GM19025 (cell line): ENCODE results near the gene COX20.

Experiments
- ATAC-seq: cut with Tn5 transposase; IDR thresholded peaks from one replicate; pipeline ENCODE4 v1.9.1; 2021; ENCODE audit warnings: mild to moderate bottlenecking, low read depth, moderate library complexity; ENCODE audit not compliant: unreplicated experiment

The COX20 gene

DNA sequence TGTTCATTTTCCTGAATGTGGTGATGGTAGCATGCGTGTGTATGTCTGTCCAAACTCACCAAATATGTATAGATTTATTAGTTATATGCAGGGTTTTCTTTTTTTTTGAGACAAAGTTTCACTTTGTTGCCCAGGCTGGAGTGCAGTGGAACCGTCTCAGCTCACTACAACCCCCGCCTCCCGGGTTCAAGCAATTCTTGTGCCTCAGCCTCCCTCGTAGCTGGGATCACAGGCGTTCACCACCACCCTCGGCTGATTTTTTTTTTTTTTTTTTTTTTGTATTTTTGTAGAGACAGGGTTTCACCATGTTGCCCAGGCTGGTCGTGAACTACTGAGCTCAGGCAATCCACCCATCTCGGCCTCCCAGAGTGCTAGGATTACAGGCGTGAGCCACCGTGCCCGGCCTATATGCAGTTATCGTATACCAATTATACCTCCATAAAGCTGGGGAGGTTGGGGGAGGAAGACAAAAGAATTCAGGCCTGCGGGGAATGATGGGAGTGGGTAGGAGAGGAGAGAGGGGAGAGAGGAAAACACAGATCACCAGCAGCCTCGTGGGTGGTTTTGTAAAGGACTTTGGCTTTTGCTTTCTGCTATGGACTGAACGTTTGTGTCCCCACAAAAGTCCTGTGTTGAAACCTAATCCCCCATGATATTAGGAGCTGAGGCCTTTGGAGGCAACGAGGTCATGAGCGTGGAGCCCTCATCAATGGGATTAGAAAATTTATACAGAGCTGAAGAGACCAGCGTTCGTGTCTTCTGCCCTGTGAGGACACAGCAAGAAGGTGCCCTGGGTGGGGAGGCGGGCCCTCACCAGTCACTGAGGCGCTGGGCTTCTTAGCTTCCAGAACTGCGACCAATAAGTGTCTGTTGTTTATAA, 33.3 kb downstream of the COX20 start:
- no peak for ATAC-seq

DNA sequence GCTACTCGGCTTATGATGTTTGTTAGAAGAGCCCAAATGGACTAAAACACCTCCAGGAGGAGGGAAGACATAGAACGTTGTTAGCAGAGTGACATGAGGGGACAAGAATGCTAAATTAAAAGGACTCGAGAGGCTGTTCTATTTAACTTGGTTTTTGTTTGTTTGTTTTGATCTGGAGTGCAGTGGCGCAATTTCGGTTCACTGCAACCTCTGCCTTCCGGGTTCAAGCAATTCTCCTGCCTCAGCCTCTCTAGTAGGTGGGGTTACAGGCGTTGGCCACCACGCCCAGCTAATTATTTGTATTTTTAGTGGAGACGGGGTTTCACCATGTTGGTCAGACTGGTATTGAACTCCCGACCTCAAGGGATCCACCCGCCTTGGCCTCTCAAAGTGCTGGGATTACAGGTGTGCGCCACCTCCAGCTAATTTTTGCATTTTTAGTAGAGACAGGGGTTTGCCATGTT, 33.9 kb downstream of the COX20 start:
- ATAC-seq, result no peak

DNA sequence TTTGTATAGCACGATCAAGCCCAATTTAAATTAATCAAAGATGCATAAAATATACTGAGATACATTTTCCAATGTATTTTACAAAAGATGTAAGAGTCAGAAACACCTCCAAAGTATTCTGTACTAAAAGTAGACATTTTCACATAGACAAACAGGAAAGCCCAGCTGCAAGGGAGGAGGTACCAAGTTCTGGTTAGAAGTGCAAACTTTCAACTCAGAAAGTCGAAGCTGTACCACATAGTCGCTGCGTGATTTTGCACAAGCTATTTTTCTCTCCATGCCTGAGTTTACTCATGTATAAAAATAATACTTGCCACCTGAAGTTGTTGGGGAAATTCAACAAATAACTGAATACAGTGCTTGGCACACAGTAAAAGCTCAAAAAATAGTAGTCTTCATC, 34.5 kb downstream of the COX20 start:
- ATAC-seq, result no peak

DNA sequence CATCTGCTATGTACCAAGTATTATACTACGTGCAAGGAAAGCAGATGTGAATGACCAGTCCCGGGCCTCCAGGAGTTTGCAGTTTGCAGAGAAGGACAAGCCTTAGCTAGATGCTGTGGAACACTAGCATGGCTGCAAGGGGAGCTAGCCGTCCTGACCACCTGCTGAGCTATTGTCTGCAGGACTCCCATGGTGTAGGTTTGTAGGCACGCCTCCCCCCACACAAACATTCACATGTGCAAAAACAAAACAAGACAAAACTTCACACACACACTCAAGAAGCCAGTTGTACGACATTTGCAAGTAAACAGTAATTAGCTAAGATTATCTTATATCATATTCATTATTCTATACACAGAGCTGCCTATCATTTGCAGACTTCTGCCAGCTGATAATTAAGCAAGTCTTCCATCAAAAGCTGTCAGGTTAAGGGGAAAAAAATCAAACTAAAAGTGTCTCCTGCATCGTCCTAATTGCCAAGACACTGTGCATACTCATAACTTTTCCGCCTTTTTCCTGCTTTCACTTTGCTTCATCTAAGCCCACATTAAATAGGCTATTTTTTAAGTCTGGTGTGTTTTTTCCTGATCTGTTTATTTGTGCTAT, 39.6 kb downstream of the COX20 start:
- ATAC-seq, result no peak

DNA sequence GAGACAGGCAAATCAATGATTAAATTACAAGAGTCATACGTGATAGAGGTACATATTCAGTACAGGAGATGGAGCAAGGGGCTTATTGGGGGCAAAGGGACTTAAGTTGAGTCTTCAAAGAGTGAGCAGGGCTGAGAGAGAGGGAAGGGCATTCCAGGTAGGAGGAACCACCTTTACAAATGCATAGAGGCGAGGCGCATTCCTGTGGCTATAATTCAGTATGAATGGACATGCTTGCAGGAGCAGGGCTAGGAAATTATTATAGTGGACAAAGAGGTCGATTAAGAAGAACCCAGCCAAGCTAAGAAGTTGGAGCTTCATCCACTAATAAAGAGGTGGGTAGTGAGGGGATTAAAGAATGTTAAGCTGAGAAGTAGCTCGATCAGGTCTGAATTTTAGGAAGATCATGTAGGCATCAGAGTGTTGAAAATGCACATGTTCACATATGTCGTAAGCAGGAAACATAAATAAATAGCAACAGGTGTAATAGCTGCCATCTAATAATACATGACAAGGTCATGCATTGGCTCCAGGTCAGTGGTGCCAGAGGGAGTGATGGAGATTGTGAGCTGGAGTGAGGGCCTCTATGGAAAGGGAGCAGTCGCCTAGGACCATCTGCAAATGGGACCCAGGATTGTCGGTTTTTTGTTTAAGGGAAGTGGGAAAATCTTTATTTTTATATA, 40.9 kb downstream of the COX20 start:
- no peak for ATAC-seq

DNA sequence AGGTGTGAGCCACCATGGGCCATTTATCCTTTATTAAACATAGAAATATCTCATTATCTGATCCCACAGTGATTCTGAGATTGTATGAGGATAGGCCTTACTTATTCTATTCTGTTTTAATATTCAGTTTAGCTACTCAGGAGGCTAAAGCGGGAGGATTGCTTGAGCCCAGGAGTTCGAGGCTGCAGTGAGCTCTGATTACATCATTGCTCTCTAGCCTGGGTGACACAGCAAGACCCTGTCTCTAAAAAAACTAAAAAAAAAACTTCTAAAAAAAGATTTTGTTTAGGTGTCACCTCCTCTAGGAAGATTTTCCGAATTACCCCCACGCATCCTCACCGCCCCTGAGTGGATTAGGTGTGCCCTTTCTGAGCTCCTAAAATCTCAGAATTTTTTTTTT, 43.2 kb downstream of the COX20 start:
- no peak for ATAC-seq

DNA sequence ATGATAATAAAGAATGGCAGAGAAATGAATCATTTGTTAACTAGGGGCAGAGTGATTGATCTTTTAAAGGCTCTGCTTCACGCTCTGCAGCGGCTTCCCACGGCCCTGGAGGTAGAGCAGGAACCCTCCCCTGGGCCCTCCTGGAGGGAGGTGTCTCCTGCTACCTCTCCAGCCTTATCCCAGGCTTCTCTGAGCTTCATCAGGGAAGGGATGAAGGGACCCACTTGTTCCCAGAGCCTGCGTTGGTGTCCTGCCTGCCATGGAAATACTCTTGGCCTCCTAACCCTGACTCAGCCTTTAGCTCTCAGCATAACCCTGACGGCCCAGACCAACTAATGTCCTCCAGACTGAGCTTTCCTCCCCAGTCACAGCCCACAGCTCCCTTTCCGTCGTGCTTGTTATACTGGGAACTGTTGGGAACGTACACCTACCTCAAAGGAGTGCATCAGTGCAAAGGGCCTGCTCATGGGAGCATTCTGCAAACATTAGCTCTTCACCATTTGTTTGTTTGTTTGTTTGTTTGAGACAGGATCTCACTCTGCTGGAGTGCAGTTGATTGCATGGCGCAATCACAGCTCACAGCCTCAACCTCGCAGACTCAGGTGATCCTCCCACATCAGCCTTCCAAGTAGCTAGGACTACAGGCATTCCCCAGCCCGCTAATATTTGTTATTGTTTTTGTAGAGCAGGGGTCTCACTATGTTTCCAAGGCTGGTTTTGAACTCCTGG, 46.3 kb downstream of the COX20 start:
- ATAC-seq, result no peak

DNA sequence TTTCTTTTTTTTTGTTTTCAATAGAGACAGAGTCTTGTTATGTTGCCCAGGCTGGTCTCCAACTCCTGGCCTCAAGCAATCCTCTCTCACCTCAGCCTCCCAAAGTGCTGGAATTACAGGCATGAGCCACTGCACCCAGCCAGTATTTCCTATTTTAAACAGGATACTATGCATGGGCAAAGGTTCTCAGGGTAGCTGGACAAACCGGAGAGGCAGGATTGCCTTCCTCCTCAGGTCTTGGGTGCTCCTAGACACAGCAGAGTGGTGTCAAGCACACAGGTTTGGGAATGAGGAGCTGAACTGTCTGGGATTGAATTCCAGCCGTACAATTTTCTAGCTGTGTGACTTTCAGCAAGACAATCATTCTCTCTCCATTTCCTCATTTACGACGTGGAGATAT, 51.8 kb downstream of the COX20 start:
- no peak for ATAC-seq

DNA sequence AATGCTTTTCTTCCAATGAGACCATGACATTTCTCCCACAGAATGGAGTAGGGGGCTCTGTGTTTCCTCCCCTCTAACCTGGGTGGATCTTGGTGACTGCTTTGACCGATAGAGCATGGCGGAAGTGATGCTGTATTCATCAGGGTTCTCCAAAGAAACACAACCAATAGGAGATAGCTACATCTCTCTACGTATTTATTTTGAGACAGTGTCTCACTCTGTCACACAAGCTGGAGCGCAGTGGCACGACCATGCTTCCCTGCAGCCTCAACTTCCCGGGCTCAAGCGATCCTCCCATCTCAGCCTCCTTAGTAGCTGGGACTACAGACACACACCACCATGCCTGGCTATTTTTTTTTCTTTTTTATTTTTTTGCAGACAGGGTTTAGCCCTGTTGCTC, 58.4 kb downstream of the COX20 start:
- ATAC-seq, result no peak
